Lower leg skin (tissue), 4 donors: ENCODE measurements around the gene DIP2C. TPM values are rescaled to one million over a fixed set of nuclear protein-coding genes. Genes with fewer than 3 reads are reported as not detected.

Source experiments
- DNase-seq, 2 donors: peaks; one replicate each; pipeline ENCODE4 v3.0.0-alpha.2; 2019; ENCODE audit warnings: low spot score in 2 of 2
- H3K4me3 ChIP-seq: fragments of 200-600 bp; sonication (generic); 2 replicates; pipeline ENCODE4 v1.5.1; 2017; ENCODE audit warnings: mild to moderate bottlenecking, low read depth; ENCODE audit not compliant: poor library complexity, severe bottlenecking
- POLR2A ChIP-seq, 2 donors: fragments of 450-650 bp; IDR thresholded peaks; one replicate each; pipeline ENCODE4 v1.6.1; 2016 to 2017; ENCODE audit warnings: antibody characterized with exemption in 2 of 2, mild to moderate bottlenecking in 1 of 2, moderate library complexity in 1 of 2
- WGBS, 2 donors: methylation state at CpG; one replicate each; pipeline ENCODE4 v1.1.5; 2018; 5-methylcytosine and 5-hydroxymethylcytosine counted together
- intact Hi-C: fragments of 100-400 bp; cut with DNase I; formaldehyde crosslinking; loops from one replicate; pipeline ENCODE4 v1.15.0; 2023; ENCODE audit warnings: low total_unique reads
- total RNA-seq, 4 donors: library from RNA; depleted of rRNA; stranded (reverse); fragments of >200 nt; gene quantifications; one replicate each; pipeline ENCODE4 v1.1.0, GENCODE V29; 2016
- TF ChIP-seq, protein P1 (sequence below), 3 donors: fragments of 450-650 bp; IDR thresholded peaks; one replicate each; pipeline ENCODE4 v1.5.1; 2016; ENCODE audit warnings: antibody characterized with exemption in 3 of 3, mild to moderate bottlenecking in 3 of 3, moderate library complexity in 2 of 3

Gene DIP2C
- total RNA-seq, 4 donors from 2014 or later = 6.2 to 14.7 (median 10.6) TPM

DNA sequence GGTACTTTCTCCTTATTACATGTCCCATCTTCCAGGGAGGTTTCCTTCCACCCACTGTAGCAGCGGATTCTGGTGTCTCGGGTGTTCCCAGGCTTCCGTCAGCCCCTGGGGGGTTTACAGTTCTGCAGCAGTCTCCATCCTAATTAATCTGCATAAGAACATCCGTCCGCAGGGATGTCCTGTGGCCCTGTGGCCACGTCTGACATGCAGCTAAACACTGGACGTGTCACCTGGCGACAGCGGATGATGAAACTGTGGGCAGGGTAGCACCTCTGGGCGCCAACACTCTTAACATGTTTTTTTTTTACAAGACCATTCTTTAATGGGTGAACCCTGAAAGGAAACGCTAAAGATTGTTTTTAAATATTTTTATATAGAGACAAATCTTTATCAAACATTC, 58.2 kb downstream of the DIP2C start:
- DNase-seq = no peak
- intact Hi-C loops = no loop called here
- no peak overlapping the region for H3K4me3 ChIP-seq
- TF ChIP-seq, protein P1, sequence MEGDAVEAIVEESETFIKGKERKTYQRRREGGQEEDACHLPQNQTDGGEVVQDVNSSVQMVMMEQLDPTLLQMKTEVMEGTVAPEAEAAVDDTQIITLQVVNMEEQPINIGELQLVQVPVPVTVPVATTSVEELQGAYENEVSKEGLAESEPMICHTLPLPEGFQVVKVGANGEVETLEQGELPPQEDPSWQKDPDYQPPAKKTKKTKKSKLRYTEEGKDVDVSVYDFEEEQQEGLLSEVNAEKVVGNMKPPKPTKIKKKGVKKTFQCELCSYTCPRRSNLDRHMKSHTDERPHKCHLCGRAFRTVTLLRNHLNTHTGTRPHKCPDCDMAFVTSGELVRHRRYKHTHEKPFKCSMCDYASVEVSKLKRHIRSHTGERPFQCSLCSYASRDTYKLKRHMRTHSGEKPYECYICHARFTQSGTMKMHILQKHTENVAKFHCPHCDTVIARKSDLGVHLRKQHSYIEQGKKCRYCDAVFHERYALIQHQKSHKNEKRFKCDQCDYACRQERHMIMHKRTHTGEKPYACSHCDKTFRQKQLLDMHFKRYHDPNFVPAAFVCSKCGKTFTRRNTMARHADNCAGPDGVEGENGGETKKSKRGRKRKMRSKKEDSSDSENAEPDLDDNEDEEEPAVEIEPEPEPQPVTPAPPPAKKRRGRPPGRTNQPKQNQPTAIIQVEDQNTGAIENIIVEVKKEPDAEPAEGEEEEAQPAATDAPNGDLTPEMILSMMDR (IDR thresholded peaks at IDR 0.05) = no peak
- WGBS, 2 donors = 92 to 93% methylated on average over 11 of the region's 11 CpGs

DNA sequence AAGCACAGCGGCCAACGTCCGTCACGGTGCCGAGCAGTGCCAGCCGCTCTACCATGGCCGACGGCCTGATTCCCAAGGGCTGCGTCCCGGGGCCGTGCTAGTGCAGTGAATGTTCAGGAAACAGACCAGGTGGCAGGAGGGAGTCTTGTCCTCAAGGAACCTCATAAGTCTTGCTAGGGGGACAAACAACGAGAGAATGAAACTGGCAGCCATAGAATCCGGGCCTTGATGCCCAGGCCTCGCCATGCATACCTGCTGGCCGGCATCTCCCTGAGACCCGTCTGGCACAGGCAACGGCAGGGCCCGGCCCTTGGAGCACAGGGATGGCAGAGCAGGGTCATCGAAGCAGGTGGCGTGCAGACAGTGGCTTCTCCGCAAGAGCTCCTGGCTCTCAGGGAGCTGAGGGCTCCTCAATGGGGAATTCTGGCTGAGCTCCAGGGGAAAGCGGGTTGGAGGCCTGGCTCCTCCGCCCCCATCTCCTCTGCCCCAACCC, 58.8 kb downstream of the DIP2C start:
- TF ChIP-seq POLR2A (IDR thresholded peaks at IDR 0.05) = no peak
- TF ChIP-seq, protein P1 (IDR thresholded peaks at IDR 0.05) = no peak
- WGBS, 2 donors = 93 to 96% methylated on average over 21 to 23 of the region's 23 CpGs
- intact Hi-C loops = no loop called here
- DNase-seq = no peak
- no peak overlapping the region for H3K4me3 ChIP-seq

DNA sequence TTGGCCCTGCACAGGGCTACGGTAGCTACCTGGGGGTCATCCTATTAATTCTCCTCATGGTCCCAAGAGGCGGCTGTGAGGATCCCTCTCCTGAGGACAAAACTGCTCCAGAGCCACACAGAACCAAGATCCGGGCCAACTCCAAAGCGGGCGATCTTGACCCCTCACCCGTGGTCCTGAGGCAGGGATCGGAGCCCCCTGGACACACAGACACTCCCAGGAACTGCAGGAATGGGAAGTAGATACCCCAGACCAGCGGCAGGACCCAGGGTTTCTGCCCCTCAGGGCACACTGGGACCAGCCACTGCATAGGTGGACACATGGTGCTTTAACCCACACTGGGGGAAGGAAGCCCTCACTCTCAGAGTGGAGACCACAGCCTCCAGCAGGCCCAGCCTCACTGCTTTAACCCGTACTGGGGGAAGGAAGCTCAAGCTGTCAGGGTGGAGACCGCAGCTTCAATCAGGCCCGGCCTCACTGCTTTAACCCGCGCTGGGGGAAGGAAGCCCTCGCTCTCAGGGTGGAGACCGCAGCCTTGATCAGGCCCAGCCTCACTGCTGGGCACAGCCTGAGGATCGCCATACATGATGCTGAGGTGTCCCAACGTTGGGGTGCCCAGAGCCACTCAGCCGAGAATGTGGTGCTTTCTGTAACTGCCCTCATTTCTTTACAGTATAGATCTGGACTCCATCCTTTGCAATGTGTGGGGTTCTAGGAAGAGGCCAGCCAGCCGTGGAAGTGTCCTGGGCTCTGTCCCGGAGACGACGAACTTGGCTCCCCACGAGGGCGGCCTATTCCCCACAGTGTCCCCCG, 60.1 kb downstream of the DIP2C start:
- 86 to 92% methylated on average over 19 to 25 of the region's 25 CpGs for WGBS, 2 donors
- no peak for TF ChIP-seq POLR2A (IDR thresholded peaks at IDR 0.05)
- TF ChIP-seq, protein P1 (IDR thresholded peaks at IDR 0.05) = no peak
- intact Hi-C loops = no loop called here
- no peak for DNase-seq
- H3K4me3 ChIP-seq = no peak overlapping the region

DNA sequence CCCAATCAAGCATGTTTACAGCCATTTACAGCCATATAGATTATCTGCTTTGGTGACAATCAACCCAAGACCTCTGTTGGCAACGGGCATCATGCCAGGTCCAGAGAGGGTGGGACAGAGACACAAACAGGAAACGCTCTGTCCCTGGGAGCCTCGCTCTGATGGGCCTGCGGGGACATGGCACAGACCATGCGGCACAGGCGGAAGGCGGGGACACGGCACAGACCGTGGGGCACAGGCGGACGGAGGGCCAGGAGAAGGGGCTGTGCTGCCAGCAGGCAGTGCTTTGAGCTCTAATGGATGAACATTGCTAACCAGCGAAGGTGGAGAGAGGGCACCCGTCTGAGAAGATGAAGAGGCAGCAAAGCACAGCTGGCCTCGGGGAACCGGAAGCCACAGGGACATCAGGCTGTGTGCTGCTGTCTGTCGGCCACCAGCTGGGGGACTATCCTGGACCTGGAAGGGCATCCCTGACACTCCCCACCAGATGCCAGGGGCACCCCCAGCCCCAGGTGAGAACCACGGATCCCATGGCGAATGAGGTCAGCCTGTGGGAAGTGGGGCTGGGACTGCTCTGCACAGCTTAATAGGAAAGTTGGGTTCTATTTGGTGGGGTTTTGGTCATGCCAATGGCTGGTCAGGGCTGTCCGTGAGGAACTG, 61.0 kb downstream of the DIP2C start:
- H3K4me3 ChIP-seq = no peak overlapping the region
- TF ChIP-seq, protein P1 (IDR thresholded peaks at IDR 0.05) = no peak
- no peak for TF ChIP-seq POLR2A (IDR thresholded peaks at IDR 0.05)
- intact Hi-C loops = no loop called here
- no peak for DNase-seq
- WGBS, 2 donors = 87 to 92% methylated on average over 19 of the region's 19 CpGs

DNA sequence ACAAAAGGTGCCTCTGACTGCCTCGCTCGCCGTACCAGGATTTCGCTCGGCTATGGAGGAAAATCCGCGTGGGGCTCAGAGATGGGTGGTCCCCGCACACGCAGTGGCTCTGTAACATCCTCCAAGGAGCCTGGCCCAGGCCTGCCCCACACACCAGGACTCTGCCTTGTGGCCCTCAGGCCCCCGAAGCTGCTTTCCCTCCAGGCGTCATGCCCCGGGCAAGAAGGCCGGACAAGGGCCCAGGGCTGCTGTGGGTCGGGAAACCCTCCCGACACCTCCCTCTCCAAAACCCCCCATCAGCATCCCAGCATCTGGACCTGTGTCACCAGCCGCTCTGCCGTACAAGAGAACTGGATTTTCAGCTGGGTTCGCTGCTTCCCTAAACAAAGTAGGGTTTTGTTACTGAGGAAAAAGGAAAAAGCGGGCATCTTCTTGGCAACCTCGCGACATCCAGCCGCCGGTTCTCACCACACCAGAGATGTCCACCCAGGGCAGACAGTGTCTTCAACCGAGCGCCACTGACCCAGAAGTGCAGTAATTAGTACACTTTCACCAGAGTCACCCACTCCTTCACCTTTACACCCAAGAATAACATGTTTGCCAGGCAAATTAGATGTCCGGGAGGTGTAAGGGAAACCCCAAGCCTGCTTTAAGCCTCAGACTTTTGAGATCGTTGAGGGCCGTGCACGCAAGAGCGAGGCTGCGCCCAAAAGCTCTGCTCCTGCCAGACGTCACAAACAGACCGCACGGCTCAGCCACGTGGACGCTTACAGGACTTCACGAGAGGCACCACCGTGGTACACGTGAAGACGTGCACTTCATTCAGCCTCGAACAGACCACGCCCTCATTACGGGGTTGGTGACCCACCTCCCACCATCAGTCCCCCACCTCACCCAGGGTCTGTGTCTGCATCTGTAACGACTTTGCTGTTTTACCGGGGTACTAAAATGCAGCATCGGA, 62.2 kb downstream of the DIP2C start:
- no peak for DNase-seq
- whole genome bisulfite sequencing, 2 donors = 92 to 94% methylated on average over 46 of the region's 46 CpGs
- no peak for TF ChIP-seq POLR2A (IDR thresholded peaks at IDR 0.05)
- TF ChIP-seq, protein P1 (IDR thresholded peaks at IDR 0.05) = no peak
- intact Hi-C loops = no loop called here
- H3K4me3 ChIP-seq = no peak overlapping the region
